HG02885 (cell line): Measurements from ENCODE around the gene BICC1.

Experiments
- ATAC-seq: cut with Tn5 transposase; IDR thresholded peaks from one replicate; pipeline ENCODE4 v1.9.1; 2021; ENCODE audit warnings: mild to moderate bottlenecking; ENCODE audit not compliant: unreplicated experiment, poor library complexity

The BICC1 gene

DNA sequence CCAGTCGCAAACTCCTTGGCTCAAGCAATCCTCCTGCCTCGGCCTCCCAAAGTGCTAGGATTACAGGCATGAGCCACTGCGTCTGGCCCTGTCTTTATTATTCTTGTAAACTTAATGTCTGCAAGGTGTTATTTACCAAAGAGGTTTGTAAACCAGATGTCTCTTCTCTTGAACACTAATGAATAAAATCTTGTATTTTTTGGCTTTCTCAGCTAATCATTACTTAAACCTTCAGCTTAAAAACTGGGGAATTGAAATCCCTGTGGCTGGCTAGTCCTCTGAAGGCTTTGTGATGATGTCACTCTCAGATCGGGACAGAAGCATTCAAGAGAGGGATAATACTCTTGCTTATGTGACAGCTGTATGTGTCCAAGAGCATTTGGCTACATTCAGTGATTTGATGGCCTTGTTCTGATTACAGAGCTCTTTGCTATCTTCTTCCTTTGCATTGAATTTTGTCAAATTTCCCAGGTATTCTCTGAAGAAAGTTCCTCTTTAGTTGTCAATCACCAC lies 130.3 kb downstream of the BICC1 start:
- ATAC-seq = no peak

GRCh38 chr10:58644311-58644710 lies 131.6 kb downstream of the BICC1 start:
- ATAC-seq = no peak

DNA sequence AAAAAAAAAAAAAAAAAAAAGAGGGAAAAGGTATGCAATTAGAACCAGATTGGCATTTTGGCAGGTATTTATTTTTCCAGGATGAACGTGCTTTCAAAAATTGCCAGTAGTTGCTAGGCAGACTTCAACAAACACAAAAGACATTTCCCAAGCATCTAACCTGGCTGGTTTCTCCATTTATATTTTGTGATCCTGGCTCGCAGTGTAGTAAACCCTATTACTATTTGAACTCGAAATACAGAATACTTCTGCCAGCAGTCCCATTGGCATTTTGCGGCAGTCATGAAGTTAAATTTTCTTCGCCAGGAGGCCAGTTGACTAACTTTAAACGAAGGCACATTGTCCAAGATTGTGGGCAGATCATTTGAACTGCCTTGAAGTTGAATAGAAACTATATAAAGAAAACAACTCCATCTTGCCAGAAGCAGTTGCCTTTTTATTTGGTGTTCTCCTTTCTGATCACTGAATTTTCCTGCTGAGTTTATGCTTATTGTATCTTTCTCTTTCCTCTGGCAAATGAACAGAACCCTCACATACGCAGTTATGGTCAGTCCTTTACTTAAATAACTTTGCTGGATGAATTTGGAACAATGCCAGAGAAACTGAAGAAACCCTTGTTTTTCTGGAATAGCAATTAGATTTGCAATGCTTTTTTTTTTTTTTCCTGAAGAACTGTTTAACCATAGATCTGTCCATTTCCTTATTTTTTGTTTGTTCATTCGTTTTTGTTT lies 132.9 kb downstream of the BICC1 start:
- ATAC-seq = no peak

GRCh38 chr10:58647376-58648112 lies 134.9 kb downstream of the BICC1 start:
- ATAC-seq = no peak

DNA sequence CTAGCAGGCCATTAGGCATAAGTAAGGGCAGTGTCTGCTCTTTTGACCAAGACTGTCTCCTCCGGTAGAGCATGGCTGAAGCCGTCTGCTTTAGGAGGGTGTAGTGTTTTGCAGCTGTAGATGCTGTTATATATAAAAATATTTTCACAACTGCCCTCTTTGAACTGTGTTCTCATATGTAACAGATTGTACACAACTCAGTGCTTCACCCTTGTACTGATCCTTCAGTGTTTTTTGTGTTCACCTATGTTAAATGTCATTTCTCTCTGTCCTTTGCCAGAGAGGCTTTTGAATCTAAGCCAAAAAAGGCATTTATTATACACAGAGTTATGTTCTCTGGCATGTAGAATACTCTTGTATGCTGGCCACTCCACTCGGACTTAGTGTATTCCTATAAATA lies 135.5 kb downstream of the BICC1 start:
- no peak for ATAC-seq

DNA sequence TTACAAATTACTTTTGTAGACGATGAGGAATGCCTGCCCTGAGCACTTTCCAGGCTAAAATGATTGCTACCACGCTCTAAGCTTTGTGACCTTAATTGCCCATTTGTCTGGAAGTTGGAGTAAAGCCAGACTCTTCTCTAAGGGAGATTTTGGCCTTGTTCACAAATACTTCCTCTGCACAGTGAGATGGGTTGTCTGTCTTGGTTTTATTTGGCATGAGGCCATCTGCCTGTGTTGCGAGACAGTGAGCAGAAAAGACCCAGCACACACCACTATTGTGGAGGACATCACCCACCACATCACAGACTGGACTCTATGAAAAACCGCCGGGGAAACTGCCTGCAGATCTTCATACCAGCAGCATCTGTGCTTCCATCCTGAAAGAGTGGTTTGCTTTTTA lies 138.4 kb downstream of the BICC1 start:
- ATAC-seq = no peak

GRCh38 chr10:58651742-58652141 lies 139.1 kb downstream of the BICC1 start:
- no peak for ATAC-seq

GRCh38 chr10:58653139-58653538 lies 140.5 kb downstream of the BICC1 start:
- ATAC-seq = no peak

GRCh38 chr10:58660575-58661255 lies 148.0 kb downstream of the BICC1 start:
- no peak for ATAC-seq

GRCh38 chr10:58661336-58661735 lies 148.7 kb downstream of the BICC1 start:
- no peak for ATAC-seq

DNA sequence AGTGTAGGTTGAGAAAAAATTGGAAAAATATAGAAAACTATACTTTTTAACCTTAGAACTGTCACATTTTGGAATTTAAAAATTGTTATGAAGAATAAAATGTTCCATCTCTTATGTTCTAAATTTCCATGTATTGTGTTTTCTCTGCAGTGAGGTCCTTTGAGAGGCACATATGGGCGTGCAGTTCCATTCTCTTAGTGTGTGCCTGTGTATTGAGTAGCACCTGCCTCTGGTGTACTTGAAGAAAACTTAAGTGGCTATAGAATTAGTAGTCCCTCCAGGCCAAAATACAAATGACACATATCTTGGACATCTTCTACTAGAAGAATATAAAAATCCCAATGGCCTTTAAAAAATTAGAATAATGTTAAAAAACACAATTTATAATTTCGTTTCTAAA lies 149.2 kb downstream of the BICC1 start:
- ATAC-seq = no peak

DNA sequence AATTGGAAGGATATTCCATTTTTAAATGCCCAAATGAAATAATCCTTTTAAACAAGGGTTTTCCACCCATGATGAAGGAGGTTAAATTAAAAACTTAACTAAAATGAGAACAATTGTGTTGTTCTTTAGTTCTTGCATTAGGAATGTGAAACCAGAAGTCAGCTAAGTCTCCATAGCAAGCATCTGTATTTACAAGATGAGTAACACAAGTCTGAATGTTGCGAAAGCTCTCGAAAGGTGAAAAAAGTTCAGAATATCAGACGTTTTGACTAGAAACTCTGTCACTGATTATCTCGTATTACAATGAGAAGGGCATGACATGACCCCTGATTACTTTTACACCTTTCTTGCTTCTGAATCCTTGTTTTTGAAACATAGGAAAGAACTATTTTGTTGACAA lies 149.6 kb downstream of the BICC1 start:
- no peak for ATAC-seq

DNA sequence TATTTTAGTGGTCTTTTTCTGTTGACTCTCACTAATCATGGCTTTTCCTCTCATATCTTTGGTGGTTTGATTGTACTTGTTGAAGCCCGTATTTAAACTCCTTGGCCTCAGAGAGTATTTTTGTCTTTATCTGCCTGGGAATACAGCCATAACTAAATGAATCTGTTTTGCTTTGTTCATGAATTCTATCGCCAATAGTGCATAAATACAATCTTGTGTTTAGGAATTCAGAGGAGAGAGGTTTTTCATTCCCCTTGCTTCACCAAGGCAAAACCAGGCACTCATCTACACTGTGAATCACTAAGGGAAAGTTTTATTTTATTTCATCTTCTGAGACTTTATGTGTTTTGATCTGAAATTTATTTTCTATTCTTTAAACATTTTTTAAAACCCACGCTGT lies 152.7 kb downstream of the BICC1 start:
- no peak for ATAC-seq

DNA sequence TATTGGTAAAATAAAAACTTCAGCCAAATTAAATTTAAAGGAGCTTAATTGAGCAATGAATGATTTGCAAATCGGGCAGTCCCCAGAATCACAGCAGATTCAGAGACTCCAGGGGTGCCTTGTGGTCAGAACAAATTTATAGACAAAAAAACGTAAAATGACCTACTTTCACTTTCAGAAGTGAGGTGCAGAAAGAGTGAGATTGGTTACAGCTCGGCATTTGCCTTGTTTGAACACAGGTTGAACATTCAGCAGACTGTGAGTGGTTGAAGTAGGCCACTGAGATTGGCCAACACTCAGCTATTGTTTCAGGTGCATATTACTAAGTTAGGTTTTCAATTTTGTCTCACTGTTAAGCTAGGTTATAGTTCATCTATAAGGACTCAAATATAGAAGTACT lies 153.4 kb downstream of the BICC1 start:
- no peak for ATAC-seq

DNA sequence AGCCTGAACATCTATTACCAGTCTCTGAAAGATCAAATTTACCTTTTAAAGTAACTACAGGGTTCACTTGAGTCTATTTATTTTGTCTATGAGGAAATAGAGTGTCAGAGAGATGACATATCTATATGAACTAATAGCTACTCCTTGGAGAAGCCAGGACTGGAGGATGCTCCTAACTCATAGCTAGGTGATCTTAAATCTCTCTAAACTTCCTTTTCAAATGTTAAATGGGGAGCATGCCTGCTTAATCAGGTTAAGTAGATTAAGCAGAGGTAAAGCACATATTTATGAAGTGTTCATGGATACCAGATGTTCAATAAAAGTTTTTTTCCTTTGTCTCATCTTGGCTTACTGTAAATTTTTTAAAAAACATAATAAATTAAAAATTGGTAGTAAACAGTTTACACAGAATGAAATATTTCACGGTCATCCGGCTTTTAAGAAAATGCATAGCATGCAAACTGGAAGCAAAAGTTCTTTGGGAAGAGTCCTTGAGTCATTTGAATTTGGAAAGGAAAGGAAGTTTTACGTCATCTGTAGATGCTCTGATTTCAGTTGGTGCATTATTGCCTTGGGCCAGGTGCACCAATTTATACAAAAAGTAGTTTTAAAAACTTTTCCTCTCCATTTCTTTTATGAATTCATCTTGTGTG lies 155.1 kb downstream of the BICC1 start:
- no peak for ATAC-seq

GRCh38 chr10:58672845-58673244 lies 160.2 kb downstream of the BICC1 start:
- ATAC-seq = no peak

DNA sequence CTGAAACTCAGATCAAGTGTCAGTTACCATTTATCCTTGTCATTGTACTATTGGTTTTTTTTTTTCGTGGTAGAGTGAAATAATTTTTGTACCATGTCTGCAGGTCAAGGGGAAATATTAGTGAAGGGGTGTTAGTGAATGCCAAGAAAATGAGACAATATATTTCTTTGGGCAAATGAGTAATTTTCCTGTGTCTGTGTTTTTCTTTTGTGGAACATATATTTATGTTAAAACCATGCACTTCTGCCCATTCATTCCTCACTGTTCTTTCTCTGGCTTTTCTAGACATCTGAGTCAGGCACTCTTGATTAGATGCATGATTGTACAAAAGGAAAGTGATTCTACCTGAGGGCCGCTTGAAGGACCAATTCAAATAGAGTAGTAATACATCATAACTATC lies 161.6 kb downstream of the BICC1 start:
- no peak for ATAC-seq

GRCh38 chr10:58675321-58675720 lies 162.6 kb downstream of the BICC1 start:
- no peak for ATAC-seq

DNA sequence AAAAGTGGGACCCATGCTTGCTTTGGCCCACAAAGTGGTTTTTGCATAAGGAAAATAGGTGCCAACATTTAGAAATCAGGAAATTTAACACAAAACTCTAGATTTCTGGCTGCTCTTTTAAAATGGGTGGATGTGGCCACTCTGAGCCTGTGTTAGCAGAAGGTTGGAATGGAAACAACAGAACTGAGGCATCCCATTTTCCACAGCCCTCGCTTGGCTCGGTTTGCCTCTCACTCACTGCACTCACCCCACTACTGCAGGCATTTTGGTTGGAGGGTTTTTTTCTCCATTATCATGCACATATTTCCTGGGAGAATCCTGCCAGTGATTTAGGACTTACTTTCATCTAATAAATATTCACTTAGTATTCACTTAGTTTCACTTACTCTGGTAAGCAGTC lies 178.9 kb downstream of the BICC1 start:
- no peak for ATAC-seq

DNA sequence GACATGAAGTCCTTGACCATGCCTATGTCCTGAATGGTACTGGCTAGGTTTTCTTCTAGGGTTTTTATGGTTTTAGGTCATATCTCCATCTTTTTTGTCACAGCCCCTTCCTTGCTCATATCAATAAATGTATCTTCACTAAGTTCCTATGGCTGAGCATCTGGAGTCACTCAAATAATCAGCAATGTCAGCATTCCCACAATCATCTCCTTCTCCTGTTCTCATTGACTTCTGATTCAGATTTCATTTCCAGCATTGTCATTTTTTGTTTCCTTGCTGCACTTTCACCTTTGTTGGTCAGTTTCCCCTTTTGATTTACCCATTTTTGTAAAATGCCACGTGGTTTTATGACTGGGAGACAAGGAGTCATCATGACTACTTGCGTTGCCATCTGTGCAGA lies 181.2 kb downstream of the BICC1 start:
- ATAC-seq = no peak

DNA sequence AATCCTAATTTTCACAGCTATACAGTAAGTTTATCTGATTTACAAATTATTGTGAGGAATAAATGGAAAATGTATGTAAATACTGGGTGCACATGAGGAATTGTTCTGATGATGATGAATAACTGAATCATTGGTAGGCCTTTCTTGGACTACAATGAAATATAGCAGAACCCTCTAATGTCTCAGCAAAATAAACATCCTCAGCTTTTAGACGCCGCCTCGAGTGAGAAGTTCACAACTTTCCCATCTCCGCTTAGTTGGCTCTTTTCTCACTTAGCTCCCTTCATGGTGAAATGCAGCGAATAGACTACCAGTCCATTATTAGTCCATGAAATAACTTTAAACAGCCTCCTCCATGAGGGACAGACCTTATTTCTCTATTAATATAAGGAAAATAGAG lies 182.3 kb downstream of the BICC1 start:
- no peak for ATAC-seq
